Astrocyte of the spinal cord (primary cell): ENCODE data around the gene SYNDIG1.

ENCODE experiments used
- DNase-seq: peaks from one replicate; pipeline ENCODE4 v3.0.0; 2011; ENCODE audit warnings: low read depth, low spot score
- H3K4me3 ChIP-seq: 2 replicates; pipeline ENCODE4 v1.5.1; 2011; ENCODE audit warnings: low read depth, mild to moderate bottlenecking, low read length, moderate library complexity
- CTCF ChIP-seq: IDR thresholded peaks from 2 replicates; pipeline ENCODE4 v1.5.1; 2012; ENCODE audit warnings: low read depth, mild to moderate bottlenecking, low read length, inconsistent platforms
- in situ Hi-C: cut with HindIII; loops from 2 replicates; pipeline ENCODE4 v1.10.0; 2017; ENCODE audit warnings: low sequenced_read_pairs

SYNDIG1 gene

GRCh38 chr20:24633521-24633920 is 164.1 kb downstream of the SYNDIG1 start:
- no peak for TF ChIP-seq CTCF
- no peak for DNase-seq
- no peak overlapping the region for H3K4me3 ChIP-seq
- in situ Hi-C loops: no loop called here

- TF ChIP-seq CTCF: no peak
- H3K4me3 ChIP-seq: no peak overlapping the region
- peak; percentile 89 for DNase-seq
- in situ Hi-C loops: no loop called here
These were observed 165.4 kb downstream of the SYNDIG1 start for GRCh38 chr20:24634855-24635254.

GRCh38 chr20:24636626-24637025 is 167.2 kb downstream of the SYNDIG1 start:
- no peak for TF ChIP-seq CTCF
- in situ Hi-C loops: no loop called here
- no peak overlapping the region for H3K4me3 ChIP-seq
- DNase-seq: no peak

- no peak overlapping the region for H3K4me3 ChIP-seq
- no peak for TF ChIP-seq CTCF
- in situ Hi-C loops: no loop called here
- DNase-seq: no peak
These were observed 167.7 kb downstream of the SYNDIG1 start for GRCh38 chr20:24637087-24637486.

GRCh38 chr20:24637941-24638340 is 168.5 kb downstream of the SYNDIG1 start:
- H3K4me3 ChIP-seq: no peak overlapping the region
- TF ChIP-seq CTCF: no peak
- in situ Hi-C loops: no loop called here
- DNase-seq: no peak

GRCh38 chr20:24638591-24639548 is 169.4 kb downstream of the SYNDIG1 start:
- no peak for TF ChIP-seq CTCF
- H3K4me3 ChIP-seq: no peak overlapping the region
- in situ Hi-C loops: no loop called here
- DNase-seq: no peak
